Endothelial cell (in vitro differentiated cells): ENCODE results near the gene IFFO2. TPM values are rescaled to one million over a fixed set of nuclear protein-coding genes. Genes with fewer than 3 reads are reported as not detected.
A peak's percentile ranks its signal among the peaks of the same experiment; 100 is the strongest.

Experiments used
- DNase-seq: peaks from one replicate; pipeline ENCODE4 v3.0.0; 2021; ENCODE audit warnings: low spot score
- H3K27ac Mint-ChIP-seq: one replicate; pipeline ENCODE4 v1.8.0; 2021; ENCODE audit warnings: mixed read lengths, inconsistent platforms; ENCODE audit not compliant: unreplicated experiment
- H3K27me3 Mint-ChIP-seq: one replicate; pipeline ENCODE4 v1.8.0; 2021; ENCODE audit warnings: mild to moderate bottlenecking, moderate library complexity, mixed read lengths, inconsistent platforms; ENCODE audit not compliant: unreplicated experiment
- H3K36me3 Mint-ChIP-seq: one replicate; pipeline ENCODE4 v1.8.0; 2021; ENCODE audit warnings: mild to moderate bottlenecking, low read depth, mixed read lengths, inconsistent platforms; ENCODE audit not compliant: unreplicated experiment
- H3K4me1 Mint-ChIP-seq: one replicate; pipeline ENCODE4 v1.8.0; 2021; ENCODE audit warnings: mild to moderate bottlenecking, mixed read lengths, inconsistent platforms; ENCODE audit not compliant: unreplicated experiment
- H3K4me3 Mint-ChIP-seq: one replicate; pipeline ENCODE4 v1.8.0; 2021; ENCODE audit warnings: mild to moderate bottlenecking, mixed read lengths, inconsistent platforms; ENCODE audit not compliant: unreplicated experiment
- H3K9me3 Mint-ChIP-seq: one replicate; pipeline ENCODE4 v1.8.0; 2021; ENCODE audit warnings: mixed read lengths, inconsistent platforms; ENCODE audit not compliant: unreplicated experiment
- total RNA-seq: library from RNA; stranded (reverse); fragmentation: NEBNext Ultra II Directional; extraction: Animal tissue kit (Norgen Biotek cat#: 25700); gene quantifications from one replicate; pipeline ENCODE4 v1.2.1, GENCODE V29; 2021; ENCODE audit not compliant: unreplicated experiment
- TF ChIP-seq, protein P1 (sequence below): fragments of 200-600 bp; sonication (generic); IDR thresholded peaks from one replicate; pipeline ENCODE4 v1.5.0; 2021; ENCODE audit warnings: antibody characterized with exemption; ENCODE audit not compliant: unreplicated experiment

IFFO2 gene
- total RNA-seq, 1 donor from 2014 or later, result 16.7 TPM

DNA sequence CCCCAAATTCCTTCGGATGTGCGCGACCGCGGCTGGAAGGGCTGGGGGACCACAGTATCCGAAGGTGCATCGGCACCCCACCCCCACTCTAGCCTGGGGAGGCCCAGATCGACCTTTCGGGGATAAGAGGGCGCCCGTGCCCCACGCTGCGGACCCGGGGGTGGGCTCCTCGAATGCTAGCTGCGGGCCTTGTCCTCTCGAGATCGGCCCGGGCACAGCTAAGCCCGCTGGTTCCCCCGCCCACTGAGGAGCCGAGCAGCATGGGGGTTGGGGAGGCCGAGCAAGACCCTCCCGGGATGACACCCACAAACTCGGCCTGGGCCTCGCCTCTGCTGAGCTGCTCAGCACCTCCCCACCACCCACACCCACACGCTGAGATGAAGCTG lies 653 bp upstream of the IFFO2 start:
- TF ChIP-seq, protein P1, sequence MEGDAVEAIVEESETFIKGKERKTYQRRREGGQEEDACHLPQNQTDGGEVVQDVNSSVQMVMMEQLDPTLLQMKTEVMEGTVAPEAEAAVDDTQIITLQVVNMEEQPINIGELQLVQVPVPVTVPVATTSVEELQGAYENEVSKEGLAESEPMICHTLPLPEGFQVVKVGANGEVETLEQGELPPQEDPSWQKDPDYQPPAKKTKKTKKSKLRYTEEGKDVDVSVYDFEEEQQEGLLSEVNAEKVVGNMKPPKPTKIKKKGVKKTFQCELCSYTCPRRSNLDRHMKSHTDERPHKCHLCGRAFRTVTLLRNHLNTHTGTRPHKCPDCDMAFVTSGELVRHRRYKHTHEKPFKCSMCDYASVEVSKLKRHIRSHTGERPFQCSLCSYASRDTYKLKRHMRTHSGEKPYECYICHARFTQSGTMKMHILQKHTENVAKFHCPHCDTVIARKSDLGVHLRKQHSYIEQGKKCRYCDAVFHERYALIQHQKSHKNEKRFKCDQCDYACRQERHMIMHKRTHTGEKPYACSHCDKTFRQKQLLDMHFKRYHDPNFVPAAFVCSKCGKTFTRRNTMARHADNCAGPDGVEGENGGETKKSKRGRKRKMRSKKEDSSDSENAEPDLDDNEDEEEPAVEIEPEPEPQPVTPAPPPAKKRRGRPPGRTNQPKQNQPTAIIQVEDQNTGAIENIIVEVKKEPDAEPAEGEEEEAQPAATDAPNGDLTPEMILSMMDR, result no peak
- Mint-ChIP-seq H3K36me3 (peaks cover 6% of the 10 kb centered on the region), H3K4me3 (peak overlapping the region; percentile 85), H3K9me3 (no peaks in the 10 kb centered on the region), H3K27ac (no peak overlapping the region), H3K27me3 (peaks cover 11% of the 10 kb centered on the region), H3K4me1 (peaks cover 26% of the 10 kb centered on the region)
- peak; percentile 18 for DNase-seq

DNA sequence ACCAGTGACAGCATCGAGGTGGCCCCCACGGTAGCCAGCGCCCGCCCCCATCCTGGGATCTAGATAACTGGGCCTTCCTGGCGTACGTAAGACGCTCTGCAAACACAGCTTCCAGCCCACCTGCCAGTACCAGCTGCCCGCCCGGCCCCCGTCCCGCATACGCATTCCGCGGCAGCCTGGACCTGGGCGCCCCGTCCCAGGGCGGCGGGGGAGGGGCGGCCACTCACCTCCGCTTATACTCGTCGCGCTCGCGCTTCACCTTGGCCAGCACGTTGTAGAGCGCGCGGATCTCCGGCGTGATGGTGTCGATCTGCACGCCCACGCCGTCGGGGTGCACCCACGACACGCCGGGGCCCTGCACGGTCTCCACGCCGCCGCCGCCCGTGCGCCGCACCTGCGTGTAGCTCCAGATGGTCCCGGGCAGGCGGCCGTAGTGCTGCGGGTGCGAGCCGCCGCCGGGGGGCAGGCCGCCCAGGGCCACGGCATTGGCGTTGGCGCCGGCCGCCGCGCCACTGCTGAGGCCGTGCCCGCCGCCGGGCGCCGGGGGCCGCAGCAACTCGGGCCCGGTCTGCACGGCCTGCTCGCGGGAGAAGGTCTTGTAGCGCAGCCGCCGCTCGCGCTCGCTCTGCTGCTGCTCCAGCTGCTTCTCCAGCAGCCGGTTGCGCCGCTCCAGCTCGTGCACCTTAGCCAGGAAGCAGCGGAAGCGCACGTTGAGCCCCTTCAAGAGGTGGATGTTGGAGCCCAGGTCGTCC lies 859 bp downstream of the IFFO2 start:
- Mint-ChIP-seq H3K4me3 (peak overlapping the region; percentile 90), H3K27me3 (peaks cover 11% of the 10 kb centered on the region), H3K4me1 (peaks cover 30% of the 10 kb centered on the region), H3K36me3 (peaks cover 6% of the 10 kb centered on the region), H3K9me3 (no peaks in the 10 kb centered on the region), H3K27ac (peak overlapping the region; percentile 84)
- TF ChIP-seq, protein P1, result no peak
- DNase-seq, result peak; percentile 44

DNA sequence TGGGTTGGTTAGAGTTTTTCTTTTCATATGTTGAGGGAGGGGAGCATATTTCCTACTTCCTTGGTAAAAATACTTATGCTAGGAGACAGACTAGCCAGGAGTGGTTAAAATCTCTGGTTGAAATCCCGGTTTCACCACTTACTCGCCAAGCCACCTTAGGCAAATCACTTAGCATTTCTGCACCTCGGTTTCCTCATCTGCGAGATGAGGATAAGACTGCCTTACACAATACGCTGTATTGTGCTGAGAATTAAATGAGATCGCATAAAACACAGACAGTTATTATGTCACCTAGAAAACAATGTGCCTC lies 1.4 kb downstream of the IFFO2 start:
- TF ChIP-seq, protein P1, result no peak
- Mint-ChIP-seq H3K4me3 (peak overlapping the region; percentile 90), H3K4me1 (peaks cover 35% of the 10 kb centered on the region), H3K9me3 (no peaks in the 10 kb centered on the region), H3K36me3 (peaks cover 6% of the 10 kb centered on the region), H3K27me3 (peaks cover 11% of the 10 kb centered on the region), H3K27ac (peak overlapping the region; percentile 84)
- DNase-seq, result no peak

DNA sequence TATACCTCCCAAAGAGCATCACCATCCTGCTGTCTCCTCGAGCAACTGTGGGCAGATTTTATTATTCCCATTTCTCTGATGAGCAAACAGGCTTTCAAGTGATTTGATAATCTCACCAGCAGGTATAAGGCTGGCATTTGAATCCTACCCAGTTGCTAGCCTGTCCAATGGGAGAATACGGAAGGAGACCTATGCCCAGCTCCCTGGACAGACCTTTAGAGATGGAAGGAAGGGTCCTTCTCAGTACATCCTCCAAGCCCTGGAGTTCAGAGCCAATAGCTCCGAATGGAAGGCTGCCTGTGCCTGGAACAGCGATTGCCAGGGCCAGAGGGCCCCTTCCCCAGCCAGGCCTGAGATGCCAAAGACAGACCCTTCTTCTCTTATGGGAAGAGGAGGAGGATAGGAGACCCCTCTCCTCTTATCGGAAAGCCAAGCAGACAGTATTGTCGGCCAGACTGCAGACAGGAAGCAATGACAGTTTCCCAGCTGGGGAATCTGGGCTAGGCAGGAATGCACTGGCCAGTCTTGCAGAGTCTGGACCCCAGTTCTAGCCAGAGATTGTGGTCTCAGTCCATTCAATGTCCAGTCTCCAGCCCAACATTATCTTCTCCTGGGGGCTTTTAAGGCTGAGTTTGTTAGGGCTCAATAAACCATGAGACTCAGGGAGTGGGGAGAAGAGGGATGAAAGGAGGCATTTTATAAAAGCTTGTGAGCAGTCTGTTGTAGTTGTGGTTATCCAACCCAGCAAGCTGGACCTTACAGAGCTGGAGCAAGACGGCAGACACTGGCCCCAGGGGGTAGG lies 2.0 kb downstream of the IFFO2 start:
- Mint-ChIP-seq H3K4me3 (peak overlapping the region; percentile 90), H3K27me3 (peaks cover 12% of the 10 kb centered on the region), H3K27ac (peak overlapping the region; percentile 84), H3K36me3 (peaks cover 6% of the 10 kb centered on the region), H3K9me3 (no peaks in the 10 kb centered on the region), H3K4me1 (peaks cover 41% of the 10 kb centered on the region)
- TF ChIP-seq, protein P1, result no peak
- peak; percentile 42 for DNase-seq

DNA sequence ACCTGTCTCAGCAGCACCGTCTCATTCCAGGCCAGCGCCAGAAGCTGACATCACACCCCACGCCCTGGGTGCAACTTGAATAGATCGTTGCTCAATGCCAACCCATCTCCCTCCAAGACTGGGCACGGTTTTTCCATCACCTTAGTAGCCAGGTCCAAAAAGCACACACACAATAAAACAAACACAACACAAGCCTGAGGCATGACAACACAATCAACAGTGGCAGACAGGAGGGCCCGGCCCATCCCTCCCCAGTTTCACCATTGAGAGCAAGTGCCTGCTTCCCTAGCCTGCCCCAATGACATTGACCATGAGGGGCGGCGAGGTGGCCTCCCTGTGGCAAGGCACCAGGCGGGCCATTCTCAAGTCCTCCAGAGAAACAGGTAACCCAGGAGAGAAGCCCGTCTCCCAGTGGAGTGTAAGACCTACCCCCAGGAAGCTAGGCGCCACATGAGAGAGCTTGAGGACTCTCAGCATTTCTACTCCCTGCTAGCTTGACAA lies 2.7 kb downstream of the IFFO2 start:
- no peaks in the 10 kb centered on the region for H3K9me3 Mint-ChIP-seq
- H3K4me3 Mint-ChIP-seq, result peak overlapping the region; percentile 27
- peak overlapping the region; percentile 20 for H3K27ac Mint-ChIP-seq
- no peak for DNase-seq
- peaks cover 13% of the 10 kb centered on the region for H3K27me3 Mint-ChIP-seq
- H3K36me3 Mint-ChIP-seq, result peaks cover 6% of the 10 kb centered on the region
- H3K4me1 Mint-ChIP-seq, result peaks cover 48% of the 10 kb centered on the region
- TF ChIP-seq, protein P1, result no peak
